HG03469 (cell line): ENCODE results near the gene FAM156B.
A peak's percentile ranks its signal among the peaks of the same experiment; 100 is the strongest.
"Not testable (repeated sequence)": the region's sequence is repeated elsewhere in the genome, so short reads cannot be mapped to it uniquely, and the experiment has no call there.

Experiments used
- ATAC-seq: cut with Tn5 transposase; IDR thresholded peaks from one replicate; pipeline ENCODE4 v1.9.1; 2021; ENCODE audit warnings: mild to moderate bottlenecking, moderate library complexity, moderate number of reproducible peaks; ENCODE audit not compliant: unreplicated experiment

The FAM156B gene

DNA sequence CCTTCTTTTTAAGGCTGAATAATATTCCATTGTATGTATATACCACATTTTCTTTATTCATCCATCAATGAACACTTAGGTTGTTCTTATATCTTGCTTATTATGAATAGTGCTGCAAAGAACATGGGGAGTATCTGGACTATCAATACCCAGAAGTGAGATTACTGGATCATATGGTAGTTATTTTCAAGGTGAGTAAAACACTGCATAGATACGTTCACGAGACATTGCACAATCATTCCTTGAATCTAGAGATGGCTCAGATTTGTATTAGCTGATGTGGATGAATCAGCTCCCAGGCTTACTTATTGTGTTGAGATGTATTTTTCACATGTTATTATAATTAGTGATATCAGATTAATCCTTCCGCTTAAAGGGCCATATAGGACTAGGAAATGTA, 17.6 kb downstream of the FAM156B start:
- not testable (repeated sequence) for ATAC-seq

DNA sequence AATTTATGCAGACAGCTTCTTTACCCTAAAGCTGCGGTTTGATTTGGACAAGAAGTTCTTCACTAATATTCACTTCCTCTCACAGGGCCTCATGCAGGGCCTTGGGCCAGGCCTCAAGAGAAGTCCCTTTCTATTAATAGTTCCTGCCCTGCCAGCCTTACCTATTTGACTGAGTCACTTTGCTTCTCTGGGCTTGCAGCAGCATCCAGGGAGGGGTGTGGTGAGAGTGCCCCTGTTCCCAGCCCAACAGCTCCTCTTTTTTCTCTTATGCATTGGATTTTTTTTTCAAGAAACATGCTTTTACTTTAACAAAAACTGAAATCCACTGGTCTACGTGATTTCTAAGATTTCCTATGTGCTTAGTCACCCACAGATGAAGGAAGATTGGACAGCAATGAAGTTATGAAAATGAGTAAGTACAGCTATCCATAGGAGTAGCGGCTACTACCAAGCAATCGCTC, 26.7 kb downstream of the FAM156B start:
- ATAC-seq = peak; percentile 63

DNA sequence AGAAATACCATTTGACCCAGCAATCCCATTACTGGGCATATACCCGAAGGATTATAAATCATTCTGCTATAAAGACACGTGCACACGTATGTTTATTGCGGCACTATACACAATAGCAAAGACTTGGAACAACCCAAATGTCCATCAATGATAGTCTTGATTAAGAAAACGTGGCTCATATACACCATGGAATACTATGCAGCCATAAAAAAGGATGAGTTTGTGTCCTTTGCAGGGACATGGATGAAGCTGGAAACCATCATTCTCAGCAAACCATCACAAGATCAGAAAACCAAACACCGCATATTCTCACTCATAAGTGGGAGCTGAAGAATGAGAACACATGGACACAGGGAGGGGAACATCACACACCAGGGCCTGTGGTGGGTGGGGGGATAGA, 33.1 kb downstream of the FAM156B start:
- not testable (repeated sequence) for ATAC-seq

DNA sequence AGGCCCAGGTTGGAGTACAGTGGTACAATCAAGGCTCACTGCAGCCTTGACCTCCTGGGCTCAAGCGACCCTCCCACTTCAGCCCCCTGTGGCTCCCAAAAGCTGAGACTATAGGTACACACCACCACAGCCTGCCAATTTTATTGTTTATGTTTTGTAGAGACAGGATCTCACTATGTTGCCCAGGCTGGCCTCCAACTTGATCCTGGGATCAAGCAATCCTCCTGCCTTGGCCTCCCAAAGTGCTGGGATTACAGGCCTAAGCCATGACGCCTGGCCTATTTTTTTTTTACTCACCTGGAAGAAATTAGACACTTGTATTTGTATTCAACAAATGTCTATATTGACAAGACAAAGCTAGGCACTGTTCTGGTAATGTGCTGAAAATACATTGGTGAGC, 36.1 kb downstream of the FAM156B start:
- no peak for ATAC-seq

DNA sequence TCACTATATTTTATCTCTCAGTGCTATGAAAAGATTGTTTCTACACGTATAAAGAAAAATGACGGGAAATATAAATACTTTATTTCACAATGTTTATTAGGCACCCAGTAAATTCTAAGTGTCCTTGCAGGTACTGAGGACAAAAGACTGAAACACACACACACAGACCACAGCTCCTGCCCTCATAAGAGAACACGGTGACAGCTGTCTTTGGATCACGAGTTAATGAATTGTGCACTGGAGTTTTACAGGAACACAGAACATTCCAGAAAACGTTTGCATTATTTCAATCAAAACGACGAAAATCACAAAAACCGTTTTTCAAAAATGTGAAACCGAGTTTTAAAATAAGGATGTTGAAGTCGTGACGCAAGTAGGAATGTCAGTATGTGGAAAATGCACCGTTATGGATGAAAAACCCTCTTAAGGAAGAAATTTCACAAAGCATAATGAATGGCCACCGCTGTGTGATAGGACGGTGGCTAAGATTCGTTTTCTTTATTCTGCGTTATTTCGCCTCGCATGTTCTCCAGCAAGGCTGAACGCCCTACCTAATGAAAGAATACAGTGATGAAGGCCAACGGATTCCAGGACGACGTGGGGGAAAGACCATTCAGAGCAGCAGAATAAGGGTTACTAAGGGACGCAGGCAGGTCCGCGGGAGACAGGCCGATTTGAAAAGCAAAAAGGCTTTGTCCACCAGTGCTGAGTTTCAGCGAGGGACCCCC, 37.0 kb downstream of the FAM156B start:
- no peak for ATAC-seq

DNA sequence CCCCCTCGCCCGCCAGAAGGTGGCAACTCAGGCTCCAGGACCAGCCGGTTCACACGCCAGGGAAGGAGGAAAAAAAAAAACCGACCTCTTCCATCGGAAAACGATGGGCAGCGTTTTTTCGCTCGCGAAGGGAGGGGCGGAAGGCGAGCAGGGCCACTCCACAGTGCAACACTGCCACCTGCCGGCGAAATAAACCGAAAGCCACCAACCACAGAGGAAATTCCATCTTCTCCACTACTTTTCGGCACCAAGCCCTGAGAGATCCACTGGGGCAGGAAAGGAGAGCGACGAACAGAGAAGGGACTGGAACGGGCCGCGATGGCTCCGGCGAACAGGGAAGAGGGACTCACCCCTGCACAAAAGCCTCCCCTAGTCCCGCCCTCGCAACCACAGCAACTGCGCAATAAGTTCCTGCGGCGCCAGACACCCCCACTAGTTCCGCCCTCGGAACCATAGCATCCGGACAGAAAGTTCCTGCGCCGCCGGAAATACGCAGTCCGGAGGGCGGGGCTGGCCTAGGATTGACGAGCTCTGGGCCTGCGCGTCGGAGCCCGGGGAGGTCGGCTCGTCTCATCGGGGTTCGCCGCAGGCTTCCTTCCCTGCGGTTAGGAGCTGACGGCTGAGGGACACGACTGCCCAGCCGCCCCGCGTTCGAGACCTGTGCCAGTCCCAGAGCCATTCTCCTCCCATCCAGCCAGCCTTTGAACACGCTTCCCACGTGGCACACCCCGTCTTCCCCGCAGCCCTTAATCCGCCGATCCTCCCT, 37.8 kb downstream of the FAM156B start:
- peak; percentile 82 for ATAC-seq

DNA sequence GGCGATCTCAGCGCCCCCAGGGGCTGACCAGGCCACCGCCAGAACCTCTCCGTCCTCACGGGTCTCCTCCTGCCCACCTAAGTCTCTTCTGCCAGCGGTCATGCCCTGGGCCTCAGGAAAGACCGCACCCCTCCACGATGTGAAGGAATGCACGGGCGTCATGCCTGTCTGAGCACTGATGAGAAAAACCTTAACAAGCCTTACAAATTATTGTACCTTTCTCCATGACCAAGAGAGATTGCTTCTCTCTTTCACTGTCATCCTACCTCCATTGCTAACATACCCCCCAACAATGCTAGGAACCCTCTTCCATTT, 38.3 kb downstream of the FAM156B start:
- ATAC-seq = not testable (repeated sequence)

DNA sequence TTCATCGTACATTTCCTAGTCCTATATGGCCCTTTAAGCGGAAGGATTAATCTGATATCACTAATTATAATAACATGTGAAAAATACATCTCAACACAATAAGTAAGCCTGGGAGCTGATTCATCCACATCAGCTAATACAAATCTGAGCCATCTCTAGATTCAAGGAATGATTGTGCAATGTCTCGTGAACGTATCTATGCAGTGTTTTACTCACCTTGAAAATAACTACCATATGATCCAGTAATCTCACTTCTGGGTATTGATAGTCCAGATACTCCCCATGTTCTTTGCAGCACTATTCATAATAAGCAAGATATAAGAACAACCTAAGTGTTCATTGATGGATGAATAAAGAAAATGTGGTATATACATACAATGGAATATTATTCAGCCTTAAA, 43.6 kb downstream of the FAM156B start:
- not testable (repeated sequence) for ATAC-seq

DNA sequence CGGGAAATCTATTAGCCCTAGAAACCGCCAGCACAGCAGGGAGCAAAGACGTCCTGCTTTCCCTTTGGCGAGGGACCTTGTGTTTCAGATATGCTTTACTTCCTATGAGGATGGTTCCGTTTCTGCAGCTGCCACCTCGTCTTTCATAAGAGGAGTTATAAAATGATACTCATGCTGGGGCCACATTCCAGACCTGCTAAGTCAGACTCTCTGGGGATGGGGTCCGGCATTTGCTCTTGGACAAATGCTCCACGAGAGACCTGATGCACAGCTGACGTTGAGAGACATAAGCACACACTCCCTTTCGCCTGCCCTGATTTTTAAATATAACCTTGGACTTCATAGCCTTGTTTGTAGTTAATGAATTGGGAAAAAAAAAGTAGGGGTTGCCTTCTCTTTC, 44.6 kb downstream of the FAM156B start:
- ATAC-seq = not testable (repeated sequence)

DNA sequence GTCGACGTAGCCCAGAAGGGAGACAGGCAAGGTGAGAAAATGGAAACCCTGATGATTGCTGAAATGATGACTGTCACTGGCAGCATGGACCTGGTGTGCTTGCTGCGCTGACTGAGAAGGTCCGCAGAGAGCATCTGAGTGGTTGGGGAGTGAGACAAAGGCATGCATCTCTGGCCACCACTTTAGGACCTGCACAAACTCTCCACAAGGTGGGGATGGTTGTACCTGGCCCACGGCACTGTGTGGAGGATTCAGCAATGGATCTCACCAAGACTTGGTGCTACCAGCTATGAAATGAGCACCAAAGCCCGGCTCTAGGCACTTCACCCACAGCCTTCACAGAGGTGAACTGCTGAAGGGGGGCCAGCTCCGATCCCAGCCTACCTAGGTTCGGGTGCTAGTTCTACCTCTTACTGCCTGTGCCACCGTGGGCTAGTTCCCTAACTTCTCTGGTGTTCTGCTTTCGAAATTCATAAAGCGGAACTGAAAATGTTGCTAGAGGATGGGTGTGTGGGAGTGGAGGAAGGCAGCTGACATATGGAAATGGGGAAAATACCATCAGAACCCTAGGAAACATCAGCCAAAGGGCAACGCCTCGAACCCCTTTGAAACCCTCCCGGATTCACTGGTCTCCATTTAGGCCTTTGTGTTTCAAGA, 48.8 kb downstream of the FAM156B start:
- ATAC-seq = not testable (repeated sequence)

DNA sequence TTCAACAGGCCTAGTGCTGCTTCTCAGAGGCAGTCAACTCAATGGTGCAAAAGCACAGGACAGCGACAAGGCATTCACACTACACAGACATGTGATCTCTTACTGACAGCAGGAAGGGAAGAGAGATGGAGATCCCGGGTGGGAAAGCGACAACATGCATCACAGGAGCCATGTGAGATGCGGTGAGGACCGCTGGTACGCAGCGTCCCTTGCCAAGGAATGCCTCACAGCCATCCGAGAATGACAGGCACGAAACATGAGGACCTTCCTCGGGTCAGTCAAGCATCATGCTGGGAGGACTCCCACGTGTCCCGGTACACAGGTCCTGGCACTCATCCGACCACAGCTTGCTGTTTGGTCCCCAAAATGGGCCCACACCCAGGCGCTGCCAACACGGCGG, 50.4 kb downstream of the FAM156B start:
- not testable (repeated sequence) for ATAC-seq

DNA sequence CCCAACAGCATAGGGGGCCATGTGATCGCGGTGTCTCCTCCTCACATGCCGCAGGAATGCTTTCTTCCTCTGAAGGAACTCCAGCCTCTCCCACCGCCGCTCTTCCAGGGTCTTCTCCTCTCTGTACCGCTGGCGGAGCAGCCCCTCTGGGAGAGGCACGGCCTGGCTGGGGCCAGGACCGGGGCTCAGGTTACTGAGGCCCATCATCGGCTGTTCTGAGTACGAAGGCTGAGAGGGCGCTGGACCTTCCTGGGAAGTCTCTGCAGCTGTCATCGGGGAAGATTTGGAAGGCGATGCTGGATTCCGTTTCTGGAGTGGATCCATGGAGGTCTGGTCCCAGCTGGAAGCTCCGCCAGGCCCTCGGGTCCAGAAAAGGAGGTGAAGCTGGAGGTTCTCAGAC, 51.1 kb downstream of the FAM156B start:
- ATAC-seq = not testable (repeated sequence)

DNA sequence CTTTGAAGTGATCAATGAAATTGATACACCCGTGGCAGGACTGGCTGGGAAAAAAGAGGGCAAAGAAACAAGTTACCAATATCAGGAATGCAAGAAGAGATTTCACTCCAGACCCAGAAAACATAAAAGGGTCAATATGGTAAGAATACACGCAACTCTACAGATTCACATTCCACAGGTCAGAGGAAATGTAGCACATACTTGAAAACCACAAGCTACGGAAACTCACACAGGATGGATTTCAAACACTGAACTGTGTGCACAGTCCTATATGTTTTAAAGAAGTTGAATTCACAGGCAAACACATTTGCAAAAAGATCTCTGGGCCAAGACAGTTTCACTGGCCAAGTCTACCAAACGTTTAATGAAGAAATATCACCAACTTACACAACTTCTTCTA, 52.2 kb downstream of the FAM156B start:
- not testable (repeated sequence) for ATAC-seq

DNA sequence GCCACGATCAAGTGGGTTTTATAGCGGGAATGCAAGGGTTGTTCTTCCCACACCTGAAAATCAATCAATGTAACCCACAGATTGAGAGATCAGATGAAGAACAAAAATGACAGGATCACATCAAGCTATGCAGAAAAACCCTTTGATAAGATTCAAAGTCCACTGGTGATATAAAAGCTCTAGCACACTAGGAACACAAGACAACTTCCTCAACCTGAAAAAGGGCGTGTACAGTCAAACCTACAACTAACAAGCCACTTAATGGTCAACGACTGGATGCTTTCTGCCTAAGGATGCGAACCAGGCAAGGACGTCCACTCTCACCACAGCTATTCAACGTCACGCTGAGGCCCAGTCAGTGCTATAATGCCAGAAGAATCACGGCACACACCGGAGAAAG, 52.8 kb downstream of the FAM156B start:
- not testable (repeated sequence) for ATAC-seq
